Gastrocnemius medialis (tissue), 4 donors: ENCODE results near the gene ZNF407.

Source experiments
- CTCF ChIP-seq, 5 experiments: fragments of 450-650 bp in 3 of 5; fragments of 200-600 bp in 2 of 5; sonication (generic) in 2 of 5; IDR thresholded peaks in 4 of 5; conservative IDR thresholded peaks in 1 of 5; 1 replicate in 4 of 5; 2 replicates in 1 of 5; pipeline ENCODE4 v1.5.1; 2016 to 2019; ENCODE audit warnings: antibody characterized with exemption in 5 of 5, mild to moderate bottlenecking in 3 of 5, moderate library complexity in 3 of 5
- POLR2A ChIP-seq, 2 donors: fragments of 450-650 bp; IDR thresholded peaks; one replicate each; pipeline ENCODE4 v1.6.1; 2017; ENCODE audit warnings: antibody characterized with exemption in 2 of 2, mild to moderate bottlenecking in 2 of 2, moderate library complexity in 2 of 2

- TF ChIP-seq CTCF (IDR thresholded peaks at IDR 0.05 in 4 of 5, conservative IDR thresholded peaks at IDR 0.05 in 1 of 5), result no peak
- no peak for TF ChIP-seq POLR2A (IDR thresholded peaks at IDR 0.05)
These were observed 272.5 kb downstream of the ZNF407 start for GRCh38 chr18:74869904-74870863.
